Effector memory CD4-positive, alpha-beta T cell (primary cell): ENCODE data around the gene MAP3K3.

Experiments
- DNase-seq, 3 donors: peaks; one replicate each; pipeline ENCODE4 v3.0.0-alpha.2; 2020
- H3K27ac ChIP-seq: 2 replicates; pipeline ENCODE4 v1.7.0; 2013; ENCODE audit warnings: mild to moderate bottlenecking, low read length, moderate library complexity; ENCODE audit not compliant: insufficient read depth, poor library complexity, severe bottlenecking
- H3K27me3 ChIP-seq: replicated peaks from 2 replicates; pipeline ENCODE4 v1.7.0; 2013; ENCODE audit warnings: mild to moderate bottlenecking, low read length; ENCODE audit not compliant: insufficient read depth, control insufficient read depth, poor library complexity, severe bottlenecking
- H3K36me3 ChIP-seq: 2 replicates; pipeline ENCODE4 v1.7.0; 2013; ENCODE audit warnings: mild to moderate bottlenecking, low read length, moderate library complexity; ENCODE audit not compliant: control insufficient read depth, insufficient read depth
- H3K4me1 ChIP-seq: 2 replicates; pipeline ENCODE4 v1.7.0; 2013; ENCODE audit warnings: low read length, mild to moderate bottlenecking; ENCODE audit not compliant: control insufficient read depth, insufficient read depth, poor library complexity, severe bottlenecking
- H3K4me3 ChIP-seq: 2 replicates; pipeline ENCODE4 v1.7.0; 2013; ENCODE audit warnings: low read length, low read depth, mild to moderate bottlenecking; ENCODE audit not compliant: insufficient read depth, poor library complexity, severe bottlenecking
- H3K9me3 ChIP-seq: 2 replicates; pipeline ENCODE4 v1.7.0; 2013; ENCODE audit warnings: mild to moderate bottlenecking, low read length, moderate library complexity; ENCODE audit not compliant: control insufficient read depth

The MAP3K3 gene

DNA sequence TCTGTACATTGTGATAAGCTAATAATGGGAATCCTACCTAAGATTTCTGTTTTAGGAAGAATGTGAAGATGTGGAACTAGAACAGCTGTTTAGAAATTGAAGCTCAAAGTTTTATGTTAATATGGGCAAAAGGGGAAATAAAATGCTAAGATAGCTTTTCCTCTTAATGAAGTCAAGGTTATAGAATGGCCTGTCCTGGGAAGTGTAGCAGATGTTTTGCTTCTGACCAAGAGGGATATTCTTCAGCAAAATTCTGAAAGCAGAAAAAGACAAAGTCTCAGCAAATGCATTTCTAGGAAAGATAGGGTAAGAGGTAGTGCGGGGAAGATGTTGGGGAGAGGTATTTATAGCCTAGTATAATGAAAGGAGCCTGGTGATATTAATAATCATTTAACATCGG, 13.1 kb downstream of the MAP3K3 start:
- peaks cover 6% of the 10 kb centered on the region for H3K4me1 ChIP-seq
- DNase-seq, result no peak
- H3K27me3 ChIP-seq, result no peaks in the 10 kb centered on the region
- H3K36me3 ChIP-seq, result peaks cover 41% of the 10 kb centered on the region
- no peak overlapping the region for H3K4me3 ChIP-seq
- H3K9me3 ChIP-seq, result no peaks in the 10 kb centered on the region
- no peak overlapping the region for H3K27ac ChIP-seq

DNA sequence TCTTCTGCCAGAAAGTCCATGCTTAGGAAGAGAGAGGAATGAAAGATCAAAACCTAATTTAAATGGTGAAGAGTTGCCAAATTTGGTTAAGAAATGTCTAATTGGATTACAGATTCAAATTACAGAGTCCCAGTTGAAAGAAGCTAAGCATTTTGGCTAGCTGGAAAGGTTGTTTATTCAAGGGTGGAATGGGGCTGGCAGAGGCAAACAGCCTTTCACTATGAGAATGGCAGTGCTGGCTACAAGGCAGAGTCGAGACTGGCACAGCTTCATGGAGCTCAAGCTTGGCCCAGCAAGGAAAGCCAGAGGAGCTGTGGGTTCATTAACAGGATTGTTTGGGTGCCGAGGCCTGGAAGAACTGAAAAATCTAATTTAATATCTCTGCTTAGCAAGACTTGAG, 13.6 kb downstream of the MAP3K3 start:
- Histone ChIP-seq H3K4me3 (no peak overlapping the region), H3K36me3 (peaks cover 41% of the 10 kb centered on the region), H3K27ac (no peak overlapping the region), H3K9me3 (no peaks in the 10 kb centered on the region), H3K27me3 (no peaks in the 10 kb centered on the region), H3K4me1 (peaks cover 6% of the 10 kb centered on the region)
- no peak for DNase-seq

DNA sequence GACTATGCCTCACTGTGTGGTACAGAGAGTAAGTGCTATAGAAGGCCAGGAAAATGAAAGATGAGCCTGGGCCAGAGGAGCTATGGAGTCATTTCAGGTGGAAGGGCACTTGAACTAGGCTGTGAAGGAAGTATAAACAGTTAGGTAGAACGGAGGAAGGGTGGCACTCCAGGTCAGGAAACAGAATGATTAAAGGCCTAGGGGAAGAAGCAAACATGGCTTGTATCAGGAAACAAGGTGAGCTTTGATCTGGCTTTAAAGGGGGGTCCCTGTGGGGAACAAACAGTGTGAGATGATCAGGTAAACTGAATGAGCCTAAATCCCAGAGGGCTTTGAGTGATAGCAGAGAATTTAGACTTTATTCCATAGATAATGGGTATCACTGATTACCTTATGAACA, 16.9 kb downstream of the MAP3K3 start:
- Histone ChIP-seq H3K9me3 (no peaks in the 10 kb centered on the region), H3K4me1 (peaks cover 1% of the 10 kb centered on the region), H3K4me3 (no peak overlapping the region), H3K36me3 (peaks cover 25% of the 10 kb centered on the region), H3K27ac (no peak overlapping the region), H3K27me3 (no peaks in the 10 kb centered on the region)
- no peak for DNase-seq

DNA sequence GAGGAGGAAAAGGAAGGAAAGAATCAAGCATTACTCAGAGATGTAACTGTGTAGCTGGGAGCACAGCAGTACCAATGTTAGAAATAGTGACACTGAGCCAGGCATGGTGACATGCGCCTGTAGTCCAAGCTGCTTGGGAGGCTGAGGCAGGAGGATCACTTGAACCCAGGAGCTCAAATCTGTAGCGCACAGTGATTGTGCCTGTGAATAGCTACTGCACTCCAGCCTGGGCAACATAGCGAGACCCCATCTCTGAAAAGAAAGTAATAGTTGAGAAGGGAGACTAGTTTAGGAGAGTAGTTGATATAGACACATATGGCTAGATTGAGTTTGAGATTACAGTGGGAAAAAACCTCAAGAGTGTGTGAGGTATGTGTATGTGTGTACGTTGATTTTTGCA, 17.8 kb downstream of the MAP3K3 start:
- Histone ChIP-seq H3K4me3 (no peak overlapping the region), H3K27me3 (no peaks in the 10 kb centered on the region), H3K27ac (no peak overlapping the region), H3K36me3 (peaks cover 18% of the 10 kb centered on the region), H3K9me3 (no peaks in the 10 kb centered on the region), H3K4me1 (no peaks in the 10 kb centered on the region)
- DNase-seq, result no peak

DNA sequence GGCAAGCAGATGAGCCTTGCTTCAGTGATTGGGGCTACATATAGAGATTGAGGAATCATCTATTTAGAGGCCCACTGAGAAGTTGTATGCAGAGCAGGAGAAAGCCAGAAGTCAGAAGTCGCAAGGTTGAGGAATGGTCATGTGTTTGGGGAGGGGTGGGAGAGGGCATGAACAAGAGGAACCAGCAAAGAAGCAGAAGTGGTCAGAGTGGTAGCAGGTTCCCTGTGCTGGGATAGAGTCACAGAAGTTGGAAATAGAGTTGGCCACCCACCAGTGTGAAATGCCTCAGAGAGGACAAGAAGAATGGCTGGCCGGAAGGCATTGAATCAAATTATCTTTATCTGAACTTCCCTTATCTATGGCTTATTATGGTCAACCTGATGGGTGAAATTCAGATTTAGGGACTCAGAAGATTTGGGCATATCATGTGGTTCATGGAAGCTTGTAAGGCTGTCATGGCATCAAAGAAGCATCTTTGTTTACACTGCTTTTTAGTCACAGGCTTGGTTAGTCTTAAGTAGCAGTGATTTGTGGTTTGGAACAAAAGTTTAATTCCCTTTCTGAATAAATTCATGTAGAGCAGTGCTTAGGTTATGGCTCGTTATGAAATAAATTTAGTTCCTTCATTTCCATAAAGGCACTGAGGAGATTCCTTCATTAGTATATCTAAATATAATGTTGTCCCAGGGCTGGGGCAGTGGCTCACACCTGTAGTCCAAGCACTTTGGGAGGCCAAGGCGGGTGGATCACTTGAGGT, 19.7 kb downstream of the MAP3K3 start:
- Histone ChIP-seq H3K4me1 (no peaks in the 10 kb centered on the region), H3K9me3 (no peaks in the 10 kb centered on the region), H3K4me3 (no peak overlapping the region), H3K27me3 (no peaks in the 10 kb centered on the region), H3K27ac (no peak overlapping the region), H3K36me3 (peaks cover 22% of the 10 kb centered on the region)
- DNase-seq, result no peak

DNA sequence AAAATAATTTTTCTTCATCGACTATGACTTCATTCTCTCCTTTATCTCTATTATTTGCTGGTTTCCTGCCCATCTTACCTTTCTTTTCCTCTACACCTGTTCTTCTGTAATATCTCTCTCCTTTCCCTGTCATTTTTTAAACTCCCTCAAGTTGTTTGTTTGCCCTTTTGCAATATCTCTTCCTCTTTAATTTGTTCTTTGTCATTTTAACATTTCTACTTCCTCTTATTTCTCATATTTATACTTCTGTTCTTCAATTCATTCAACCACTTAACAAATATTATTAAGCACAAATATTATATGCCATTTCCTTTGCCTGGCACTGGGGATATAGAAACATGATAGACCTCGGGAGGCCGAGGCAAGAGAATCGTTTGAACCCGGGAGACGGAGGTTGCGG, 22.6 kb downstream of the MAP3K3 start:
- Histone ChIP-seq H3K27ac (no peak overlapping the region), H3K4me1 (no peaks in the 10 kb centered on the region), H3K36me3 (peaks cover 23% of the 10 kb centered on the region), H3K27me3 (no peaks in the 10 kb centered on the region), H3K9me3 (no peaks in the 10 kb centered on the region), H3K4me3 (no peak overlapping the region)
- DNase-seq, result no peak

DNA sequence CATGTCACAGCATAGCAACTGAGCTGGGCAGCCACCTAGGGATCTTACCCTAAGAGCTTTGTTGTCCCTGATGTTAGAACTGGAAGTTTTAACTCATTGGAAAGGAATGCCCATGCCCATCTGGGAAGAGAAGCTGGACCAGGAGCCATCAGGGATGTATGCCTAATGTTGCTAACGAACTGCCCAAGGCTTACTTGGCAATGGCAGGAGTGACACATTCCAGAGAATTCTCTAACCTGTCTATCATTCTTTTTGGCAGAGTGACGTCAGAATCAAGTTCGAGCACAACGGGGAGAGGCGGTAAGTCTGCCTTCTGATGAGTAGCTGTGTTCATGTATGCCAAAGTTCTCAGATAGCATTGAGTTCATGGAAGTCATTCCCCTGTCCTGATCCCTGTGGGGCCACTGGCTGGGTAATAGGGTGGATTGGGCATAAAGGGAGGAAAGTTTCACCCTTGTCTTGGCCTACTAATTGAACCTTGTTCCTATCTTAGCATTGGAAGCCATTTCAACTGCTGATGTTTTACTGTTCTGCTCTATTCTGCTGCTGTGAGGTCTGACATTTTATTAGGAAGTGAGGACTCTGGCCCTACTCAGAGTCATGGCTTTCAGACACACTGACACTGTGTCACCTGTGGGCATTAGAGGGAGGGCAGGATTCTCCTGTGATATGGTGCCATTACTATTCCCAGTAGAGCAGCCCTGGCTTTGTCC, 23.7 kb downstream of the MAP3K3 start:
- Histone ChIP-seq H3K27me3 (no peaks in the 10 kb centered on the region), H3K36me3 (peaks cover 23% of the 10 kb centered on the region), H3K27ac (no peak overlapping the region), H3K4me3 (no peak overlapping the region), H3K9me3 (no peaks in the 10 kb centered on the region), H3K4me1 (no peaks in the 10 kb centered on the region)
- no peak for DNase-seq

DNA sequence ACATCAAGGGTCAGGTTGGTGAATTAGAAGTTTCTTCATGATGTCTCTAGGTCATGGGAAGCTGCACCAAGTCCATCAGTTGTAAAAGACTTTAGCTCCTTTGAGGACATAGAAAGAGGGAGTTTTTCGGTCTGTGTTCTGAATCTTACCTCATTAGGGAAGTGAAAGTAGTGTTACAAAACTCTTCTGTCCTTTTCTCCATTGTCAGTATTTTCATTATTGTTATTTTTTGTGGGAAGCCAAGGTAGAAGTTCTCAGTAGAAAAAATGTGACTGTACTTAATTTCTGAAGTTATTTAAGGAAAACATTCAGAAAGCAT, 24.2 kb downstream of the MAP3K3 start:
- Histone ChIP-seq H3K9me3 (no peaks in the 10 kb centered on the region), H3K36me3 (peaks cover 23% of the 10 kb centered on the region), H3K27ac (no peak overlapping the region), H3K4me1 (no peaks in the 10 kb centered on the region), H3K27me3 (no peaks in the 10 kb centered on the region), H3K4me3 (no peak overlapping the region)
- no peak for DNase-seq

DNA sequence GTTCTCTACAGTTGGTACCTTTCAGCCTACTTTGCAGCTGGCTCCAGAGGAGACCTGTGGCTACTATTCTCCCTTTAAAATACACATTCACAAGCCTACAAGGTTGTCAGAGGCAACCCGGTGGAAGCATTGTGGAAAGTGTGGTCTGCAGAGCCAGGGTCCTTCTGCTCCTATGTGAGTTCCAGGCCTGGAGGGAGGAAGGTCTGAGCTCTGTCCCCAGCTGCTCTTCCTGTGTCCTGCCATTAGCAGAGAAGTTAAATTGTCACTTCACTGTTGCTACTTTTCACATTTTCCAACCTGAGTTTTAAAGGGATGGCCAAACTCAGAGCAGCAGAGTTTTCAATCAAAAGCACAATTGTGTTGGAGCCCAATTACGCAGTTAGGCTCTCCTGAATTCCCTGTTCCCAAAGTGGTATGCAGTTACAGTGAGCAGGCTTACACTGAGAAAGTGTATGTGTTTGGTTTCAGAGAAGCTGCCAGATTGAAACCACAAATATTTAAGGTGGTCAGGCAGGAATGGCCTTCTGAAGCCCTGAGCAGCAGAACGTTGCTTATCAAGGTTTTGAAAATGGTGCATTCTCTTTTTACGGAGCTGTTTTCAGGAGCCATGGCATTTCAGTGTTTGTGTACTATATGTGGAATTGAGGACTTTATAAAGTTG, 25.0 kb downstream of the MAP3K3 start:
- Histone ChIP-seq H3K27ac (no peak overlapping the region), H3K9me3 (no peaks in the 10 kb centered on the region), H3K4me1 (no peaks in the 10 kb centered on the region), H3K4me3 (no peak overlapping the region), H3K36me3 (peaks cover 23% of the 10 kb centered on the region), H3K27me3 (no peaks in the 10 kb centered on the region)
- DNase-seq, result no peak

DNA sequence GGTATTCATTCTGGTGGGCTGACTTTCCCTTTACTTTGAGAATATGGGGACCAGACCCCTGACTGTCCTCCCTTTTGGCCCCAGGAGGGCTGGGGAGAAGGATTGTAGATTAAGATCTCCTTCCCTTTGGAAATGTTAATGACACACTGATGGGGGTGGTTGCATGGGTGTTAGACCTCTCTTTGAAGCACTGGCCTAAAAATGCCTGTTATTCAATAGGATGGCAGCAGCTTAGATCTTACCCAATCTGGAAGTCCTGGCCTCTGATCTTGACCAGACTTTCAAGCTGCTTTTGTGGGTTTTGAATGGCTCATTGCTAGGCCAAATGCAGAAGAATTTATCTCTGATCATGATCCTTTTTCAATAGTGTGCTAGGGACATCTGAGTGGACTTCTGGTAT, 25.7 kb downstream of the MAP3K3 start:
- no peak overlapping the region for H3K27ac ChIP-seq
- no peaks in the 10 kb centered on the region for H3K9me3 ChIP-seq
- H3K4me3 ChIP-seq, result no peak overlapping the region
- no peaks in the 10 kb centered on the region for H3K27me3 ChIP-seq
- H3K4me1 ChIP-seq, result no peaks in the 10 kb centered on the region
- H3K36me3 ChIP-seq, result peaks cover 29% of the 10 kb centered on the region
- DNase-seq, result no peak
